ENCODE results near the gene DAPK1.
A peak's percentile ranks its signal among the peaks of the same experiment; 100 is the strongest.

DAPK1 gene

GRCh38 chr9:87651431-87651830 lies 153.8 kb downstream of the DAPK1 start:
- no peak for DNase-seq

- no peak for DNase-seq
Observed at GRCh38 chr9:87653941-87654340, 156.3 kb downstream of the DAPK1 start.

- no peak for DNase-seq
Observed at GRCh38 chr9:87655731-87656130, 158.1 kb downstream of the DAPK1 start.

GRCh38 chr9:87656485-87656884 lies 158.8 kb downstream of the DAPK1 start:
- DNase-seq: no peak

GRCh38 chr9:87657190-87657589 lies 159.5 kb downstream of the DAPK1 start:
- DNase-seq: peak in 1 of 3 experiments; percentile 7

- no peak for DNase-seq
Observed at GRCh38 chr9:87657893-87658292, 160.2 kb downstream of the DAPK1 start.

- no peak for DNase-seq
Observed at GRCh38 chr9:87658511-87658910, 160.8 kb downstream of the DAPK1 start.

GRCh38 chr9:87659534-87660419 lies 162.1 kb downstream of the DAPK1 start:
- DNase-seq: no peak

- no peak for DNase-seq
Observed at GRCh38 chr9:87661241-87661640, 163.6 kb downstream of the DAPK1 start.

GRCh38 chr9:87662808-87663528 lies 165.3 kb downstream of the DAPK1 start:
- peak in 2 of 3 experiments; percentile 66 to 78 for DNase-seq

GRCh38 chr9:87663556-87663955 lies 165.9 kb downstream of the DAPK1 start:
- DNase-seq: no peak

- no peak for DNase-seq
Observed at GRCh38 chr9:87664153-87665060, 166.7 kb downstream of the DAPK1 start.

GRCh38 chr9:87665505-87665904 lies 167.8 kb downstream of the DAPK1 start:
- no peak for DNase-seq

- peak in 1 of 3 experiments; percentile 15 for DNase-seq
Observed at GRCh38 chr9:87667164-87667738, 169.6 kb downstream of the DAPK1 start.

- no peak for DNase-seq
Observed at GRCh38 chr9:87668222-87668621, 170.6 kb downstream of the DAPK1 start.

GRCh38 chr9:87668722-87669121 lies 171.1 kb downstream of the DAPK1 start:
- no peak for DNase-seq

- peak in 1 of 3 experiments; percentile 63 for DNase-seq
Observed at GRCh38 chr9:87670572-87671264, 173.1 kb downstream of the DAPK1 start.

- no peak for DNase-seq
Observed at GRCh38 chr9:87671478-87671877, 173.8 kb downstream of the DAPK1 start.

GRCh38 chr9:87671925-87672324 lies 174.3 kb downstream of the DAPK1 start:
- DNase-seq: no peak

- no peak for DNase-seq
Observed at GRCh38 chr9:87672586-87672985, 174.9 kb downstream of the DAPK1 start.

GRCh38 chr9:87673446-87674120 lies 175.9 kb downstream of the DAPK1 start:
- DNase-seq: no peak

Measured in NCI-H1417 (cell line).